GM23338 (cell line): ENCODE measurements around the gene LYVE1.
"Not testable (repeated sequence)": the region's sequence is repeated elsewhere in the genome, so short reads cannot be mapped to it uniquely, and the experiment has no call there.

Experiments used
- CREB1 ChIP-seq: fragments of 250-450 bp; sonication (Bioruptor Pico); IDR thresholded peaks from 2 replicates; pipeline ENCODE4 v1.5.0; 2020; ENCODE audit warnings: low read depth, mild to moderate bottlenecking, moderate library complexity
- CTCF ChIP-seq, 2 experiments: fragments of 200-600 bp in 1 of 2; sonication (generic) in 1 of 2; conservative IDR thresholded peaks; 2 replicates each; pipeline versions ENCODE4 v1.5.1 to v1.6.1; 2016 to 2017; ENCODE audit warnings: antibody characterized with exemption in 2 of 2, low read depth in 2 of 2, mild to moderate bottlenecking in 2 of 2, moderate library complexity in 1 of 2
- EZH2 ChIP-seq: fragments of 200-600 bp; sonication (generic); IDR thresholded peaks from one replicate; pipeline ENCODE4 v1.8.0; 2017; ENCODE audit warnings: antibody characterized with exemption, mild to moderate bottlenecking, low read depth; ENCODE audit not compliant: unreplicated experiment
- EZH2phosphoT487 ChIP-seq: fragments of 200-600 bp; sonication (generic); IDR thresholded peaks from one replicate; pipeline ENCODE4 v1.8.1; 2018; ENCODE audit warnings: antibody characterized with exemption; ENCODE audit not compliant: unreplicated experiment
- POLR2AphosphoS5 ChIP-seq: IDR thresholded peaks from 2 replicates; pipeline ENCODE4 v1.6.1; 2016; ENCODE audit warnings: antibody characterized with exemption, low read depth
- TF ChIP-seq, protein P1 (sequence below): IDR thresholded peaks from one replicate; pipeline ENCODE4 v1.6.1; 2018; ENCODE audit warnings: antibody characterized with exemption; ENCODE audit not compliant: unreplicated experiment

- TF ChIP-seq POLR2AphosphoS5; CTCF (conservative IDR thresholded peaks at IDR 0.05; ENCODE audit: low read depth in 2 of 2); EZH2; EZH2phosphoT487; CREB1: not testable (repeated sequence)
- TF ChIP-seq, protein P1, sequence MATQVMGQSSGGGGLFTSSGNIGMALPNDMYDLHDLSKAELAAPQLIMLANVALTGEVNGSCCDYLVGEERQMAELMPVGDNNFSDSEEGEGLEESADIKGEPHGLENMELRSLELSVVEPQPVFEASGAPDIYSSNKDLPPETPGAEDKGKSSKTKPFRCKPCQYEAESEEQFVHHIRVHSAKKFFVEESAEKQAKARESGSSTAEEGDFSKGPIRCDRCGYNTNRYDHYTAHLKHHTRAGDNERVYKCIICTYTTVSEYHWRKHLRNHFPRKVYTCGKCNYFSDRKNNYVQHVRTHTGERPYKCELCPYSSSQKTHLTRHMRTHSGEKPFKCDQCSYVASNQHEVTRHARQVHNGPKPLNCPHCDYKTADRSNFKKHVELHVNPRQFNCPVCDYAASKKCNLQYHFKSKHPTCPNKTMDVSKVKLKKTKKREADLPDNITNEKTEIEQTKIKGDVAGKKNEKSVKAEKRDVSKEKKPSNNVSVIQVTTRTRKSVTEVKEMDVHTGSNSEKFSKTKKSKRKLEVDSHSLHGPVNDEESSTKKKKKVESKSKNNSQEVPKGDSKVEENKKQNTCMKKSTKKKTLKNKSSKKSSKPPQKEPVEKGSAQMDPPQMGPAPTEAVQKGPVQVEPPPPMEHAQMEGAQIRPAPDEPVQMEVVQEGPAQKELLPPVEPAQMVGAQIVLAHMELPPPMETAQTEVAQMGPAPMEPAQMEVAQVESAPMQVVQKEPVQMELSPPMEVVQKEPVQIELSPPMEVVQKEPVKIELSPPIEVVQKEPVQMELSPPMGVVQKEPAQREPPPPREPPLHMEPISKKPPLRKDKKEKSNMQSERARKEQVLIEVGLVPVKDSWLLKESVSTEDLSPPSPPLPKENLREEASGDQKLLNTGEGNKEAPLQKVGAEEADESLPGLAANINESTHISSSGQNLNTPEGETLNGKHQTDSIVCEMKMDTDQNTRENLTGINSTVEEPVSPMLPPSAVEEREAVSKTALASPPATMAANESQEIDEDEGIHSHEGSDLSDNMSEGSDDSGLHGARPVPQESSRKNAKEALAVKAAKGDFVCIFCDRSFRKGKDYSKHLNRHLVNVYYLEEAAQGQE = not testable (repeated sequence)
These were observed 27.4 kb upstream of the LYVE1 start for GRCh38 chr11:10595840-10596239.
